HPDE6-E6E7 (cell line): ENCODE data around the gene BRD7.
A peak's percentile ranks its signal among the peaks of the same experiment; 100 is the strongest.

Source experiments
- DNase-seq: peaks from one replicate; pipeline ENCODE4 v3.0.0; 2011; ENCODE audit warnings: missing footprints; ENCODE audit errors: extremely low spot score

The BRD7 gene

DNA sequence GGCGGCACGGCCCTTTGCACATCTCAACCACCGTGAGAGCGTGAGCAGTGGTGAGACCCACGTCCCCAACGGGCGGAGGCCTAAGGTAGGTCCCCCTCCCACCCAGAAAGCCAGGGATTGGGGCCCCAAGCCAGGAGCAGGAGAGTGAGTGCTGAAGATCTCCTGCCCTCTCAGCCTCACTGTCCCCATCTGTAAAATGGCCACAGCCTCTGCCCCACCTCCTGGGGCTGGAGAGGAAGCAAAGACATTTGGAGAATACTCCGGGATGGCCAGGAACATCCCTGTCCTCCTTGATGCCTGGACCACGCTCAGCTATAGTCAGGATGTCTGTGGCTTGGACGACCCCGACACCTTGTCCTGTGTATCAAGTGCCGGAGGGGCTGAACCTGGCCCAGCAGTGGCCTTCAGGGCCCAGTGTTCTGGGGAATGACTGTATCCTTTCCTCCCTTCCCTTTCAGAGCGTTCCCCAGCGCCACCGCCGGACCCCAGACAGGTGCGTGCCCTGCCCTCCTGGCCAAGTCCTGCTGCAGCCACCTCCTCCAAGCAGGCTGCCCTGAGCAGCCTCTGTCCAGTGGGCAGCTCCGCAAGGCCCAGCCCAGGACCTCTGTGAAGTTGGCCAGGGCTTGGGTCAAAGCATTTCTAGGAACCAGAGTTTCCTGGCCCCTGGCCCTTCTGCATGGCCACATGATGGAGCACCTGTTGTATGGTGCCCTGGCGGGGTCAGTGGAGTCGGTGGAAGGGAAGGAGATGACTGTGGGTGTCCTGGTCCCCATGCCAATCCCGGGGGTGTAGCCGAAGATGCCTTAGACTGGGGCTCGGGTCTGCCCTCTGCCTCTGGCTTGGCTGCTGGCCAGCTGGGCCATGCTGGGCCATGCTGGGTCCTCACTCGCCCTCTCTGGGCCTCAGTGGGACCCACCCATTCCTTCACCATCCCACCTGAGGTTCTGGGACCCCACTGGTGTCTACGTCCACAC, 64.0 kb downstream of the BRD7 start:
- no peak for DNase-seq

DNA sequence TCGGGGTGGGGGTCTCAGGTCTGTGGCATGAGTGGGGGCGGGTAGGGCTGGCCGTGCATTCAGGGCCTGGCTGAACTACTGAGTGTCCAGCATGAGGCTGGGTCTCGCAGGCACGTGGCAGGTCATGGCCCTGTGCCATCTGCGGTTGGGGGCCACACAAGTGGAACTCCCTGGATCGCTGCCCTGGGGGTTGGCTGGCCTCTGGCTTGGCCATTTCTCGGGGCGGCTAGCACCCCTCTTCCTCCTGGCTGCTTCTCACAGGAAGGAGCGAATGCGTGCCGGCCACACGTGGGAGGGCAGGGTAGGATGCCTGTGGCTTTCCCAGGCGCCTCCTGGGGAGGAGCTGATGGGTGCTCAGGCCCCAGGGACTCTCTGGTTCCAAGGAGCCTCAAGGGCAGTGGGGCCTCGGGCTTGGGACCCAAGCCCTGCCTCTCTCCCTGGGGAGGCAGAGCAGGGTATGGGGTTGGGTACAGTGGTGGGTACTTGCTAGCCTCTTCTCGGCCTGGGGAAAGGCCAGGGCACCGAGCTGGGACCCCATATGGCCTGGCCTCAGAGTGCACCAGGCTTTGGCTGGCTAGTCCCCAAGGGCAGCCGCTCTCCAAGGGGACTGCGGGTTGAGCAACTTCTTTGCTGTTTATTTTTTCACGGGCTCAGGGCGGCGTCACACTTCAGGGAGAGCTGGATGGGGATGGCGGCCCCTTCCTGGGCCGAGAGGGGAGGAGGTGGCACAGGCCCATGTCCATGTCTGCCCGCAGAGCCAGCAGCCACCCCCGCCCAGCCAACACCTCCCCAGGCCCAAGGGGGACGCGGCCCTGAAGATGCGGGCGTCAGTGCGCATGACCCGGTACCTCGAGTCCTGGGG, 65.0 kb downstream of the BRD7 start:
- no peak for DNase-seq

DNA sequence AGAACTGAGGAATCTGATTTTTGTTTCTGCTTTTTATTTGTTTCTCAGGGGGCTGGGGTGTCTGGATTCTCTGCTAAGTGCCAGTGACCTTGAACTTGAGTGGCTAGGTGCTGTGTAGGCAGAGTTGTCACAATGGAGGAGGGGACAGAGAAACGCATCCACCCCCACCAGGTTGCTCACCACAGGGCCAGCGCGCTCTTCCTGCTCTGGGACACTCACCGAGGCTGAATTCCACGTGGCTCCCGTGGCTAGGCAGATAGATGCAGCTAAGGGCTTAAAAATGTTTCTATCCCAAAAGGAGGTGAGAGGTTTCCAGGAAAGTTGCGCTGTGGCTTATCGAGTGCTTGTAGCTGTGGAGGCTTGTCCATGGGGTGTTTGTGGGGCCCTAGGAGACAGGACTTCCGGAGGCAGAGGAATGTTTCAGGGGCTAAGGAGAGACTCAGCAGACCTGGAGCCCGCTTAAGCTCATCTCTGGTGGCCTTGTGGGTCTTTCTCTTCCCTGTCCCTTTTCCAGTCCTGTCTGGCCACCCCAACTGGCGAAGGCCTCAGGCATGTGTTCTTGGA, 65.7 kb downstream of the BRD7 start:
- no peak for DNase-seq

DNA sequence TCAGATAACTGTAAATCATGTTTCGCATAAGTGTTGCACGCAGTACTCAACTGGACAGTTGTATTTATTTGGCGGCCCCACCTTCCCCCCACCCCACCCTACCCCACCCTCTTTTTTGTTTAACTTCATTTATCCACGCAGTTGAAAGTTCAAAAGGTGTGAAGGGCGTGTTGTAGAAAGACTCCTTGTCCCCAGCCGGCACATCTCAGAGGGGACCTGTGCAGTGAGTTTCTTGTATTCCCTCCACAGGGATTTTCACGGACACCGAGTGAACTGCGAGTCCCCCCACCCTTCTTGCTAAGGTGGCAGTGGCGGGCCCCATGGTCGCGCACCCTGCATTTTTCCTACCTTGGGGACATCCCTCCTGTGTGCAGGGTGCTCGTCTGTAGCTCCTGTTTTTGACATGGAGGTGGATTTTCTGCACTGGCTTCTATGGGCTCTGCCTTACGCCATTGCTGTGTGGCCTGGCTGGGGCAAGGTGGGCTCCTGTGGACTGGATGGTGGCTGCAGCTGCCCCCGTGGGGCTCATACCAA, 66.2 kb downstream of the BRD7 start:
- DNase-seq: no peak

DNA sequence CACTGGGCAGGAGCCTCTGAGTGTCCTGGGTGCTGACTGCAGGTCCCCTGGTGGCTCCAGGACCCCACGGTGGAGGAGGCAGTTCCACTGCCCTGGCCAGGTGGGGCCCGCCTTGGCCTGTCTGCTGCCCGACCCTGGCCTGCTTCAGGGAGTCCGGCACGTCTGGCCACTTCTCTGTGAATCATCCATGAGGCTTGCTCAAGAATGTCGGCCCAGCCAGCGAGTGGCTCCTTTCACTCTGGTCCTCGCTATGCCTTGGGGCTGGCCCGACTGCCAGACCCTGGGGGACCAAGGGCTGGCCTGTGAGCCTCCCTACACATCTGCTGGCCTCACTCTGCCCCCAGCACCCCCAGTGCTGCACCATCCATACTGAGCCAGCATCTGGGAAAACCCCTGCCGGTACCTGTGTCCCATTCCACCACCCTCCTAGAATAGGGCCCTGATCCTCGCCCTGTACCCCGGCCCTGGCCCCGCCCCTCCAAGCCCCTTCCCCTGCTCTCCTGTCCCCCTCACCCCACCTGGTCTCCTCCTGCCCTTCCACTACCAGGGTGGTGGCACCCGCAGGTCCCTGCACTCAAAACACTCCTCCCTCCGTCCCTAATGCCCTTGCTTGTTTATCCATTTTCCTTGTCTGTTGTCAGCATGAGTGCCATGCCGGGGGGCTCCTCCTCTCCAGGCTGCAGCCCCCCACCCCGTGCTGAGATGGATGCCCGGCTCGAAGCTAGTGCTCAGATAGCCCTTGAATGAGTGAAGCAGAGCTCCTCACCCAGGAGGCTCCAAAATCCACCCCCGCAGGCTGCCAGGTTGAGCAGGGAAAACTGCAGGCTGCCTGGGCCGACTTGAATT, 66.9 kb downstream of the BRD7 start:
- peak; percentile 81 for DNase-seq

DNA sequence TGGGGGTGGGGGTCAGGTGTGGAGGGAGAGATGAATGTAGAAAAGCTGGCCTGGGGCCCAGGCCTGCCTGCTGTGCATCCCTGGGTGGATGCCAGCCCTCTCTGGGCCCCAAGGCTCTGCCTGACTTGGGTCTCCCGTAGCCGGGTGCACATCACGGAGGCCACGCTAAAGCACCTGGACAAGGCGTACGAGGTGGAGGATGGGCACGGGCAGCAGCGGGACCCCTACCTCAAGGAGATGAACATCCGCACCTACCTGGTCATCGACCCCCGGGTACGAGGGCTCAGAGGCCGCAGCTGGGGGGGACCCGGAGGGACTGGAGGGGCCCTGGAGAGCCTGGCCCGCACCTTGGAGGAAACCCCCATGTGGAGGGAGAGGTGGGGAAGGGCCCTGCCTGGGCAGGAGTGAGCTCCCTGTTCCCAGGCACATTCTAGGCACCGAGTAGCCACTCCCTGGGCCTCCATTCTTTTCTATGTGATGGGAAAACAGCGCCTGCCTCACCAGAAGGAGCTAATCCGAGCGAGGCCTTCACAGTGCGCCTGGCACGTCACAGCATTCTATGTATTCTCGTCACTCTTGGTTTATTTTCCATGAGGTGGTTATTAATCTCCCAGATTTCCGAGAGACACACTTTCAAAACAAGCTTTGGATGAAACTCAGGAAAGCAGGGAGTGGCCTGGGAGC, 67.7 kb downstream of the BRD7 start:
- no peak for DNase-seq

- no peak for DNase-seq
Observed at GRCh38 chr16:50299508-50300105, 69.2 kb downstream of the BRD7 start.

GRCh38 chr16:50298591-50299507, 69.9 kb downstream of the BRD7 start:
- no peak for DNase-seq

DNA sequence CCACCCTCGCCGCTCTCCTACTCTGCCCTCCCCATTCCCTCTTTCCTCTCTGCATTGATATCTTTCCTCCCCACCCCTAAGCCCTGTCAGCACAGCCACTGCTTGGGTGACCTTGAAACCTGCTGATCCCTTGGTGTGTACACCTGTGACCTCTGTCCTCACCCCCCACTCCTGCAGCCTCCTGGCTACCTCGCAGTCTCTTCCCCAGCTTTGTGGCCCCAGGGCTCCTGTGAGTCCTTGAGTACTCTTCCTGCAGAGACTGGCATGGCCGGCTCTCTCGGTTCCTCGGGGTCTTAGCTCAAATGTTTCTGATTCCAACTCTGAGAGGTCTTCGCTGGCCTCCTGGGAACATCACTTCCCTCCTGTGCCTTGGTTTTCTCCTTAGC, 70.7 kb downstream of the BRD7 start:
- no peak for DNase-seq

DNA sequence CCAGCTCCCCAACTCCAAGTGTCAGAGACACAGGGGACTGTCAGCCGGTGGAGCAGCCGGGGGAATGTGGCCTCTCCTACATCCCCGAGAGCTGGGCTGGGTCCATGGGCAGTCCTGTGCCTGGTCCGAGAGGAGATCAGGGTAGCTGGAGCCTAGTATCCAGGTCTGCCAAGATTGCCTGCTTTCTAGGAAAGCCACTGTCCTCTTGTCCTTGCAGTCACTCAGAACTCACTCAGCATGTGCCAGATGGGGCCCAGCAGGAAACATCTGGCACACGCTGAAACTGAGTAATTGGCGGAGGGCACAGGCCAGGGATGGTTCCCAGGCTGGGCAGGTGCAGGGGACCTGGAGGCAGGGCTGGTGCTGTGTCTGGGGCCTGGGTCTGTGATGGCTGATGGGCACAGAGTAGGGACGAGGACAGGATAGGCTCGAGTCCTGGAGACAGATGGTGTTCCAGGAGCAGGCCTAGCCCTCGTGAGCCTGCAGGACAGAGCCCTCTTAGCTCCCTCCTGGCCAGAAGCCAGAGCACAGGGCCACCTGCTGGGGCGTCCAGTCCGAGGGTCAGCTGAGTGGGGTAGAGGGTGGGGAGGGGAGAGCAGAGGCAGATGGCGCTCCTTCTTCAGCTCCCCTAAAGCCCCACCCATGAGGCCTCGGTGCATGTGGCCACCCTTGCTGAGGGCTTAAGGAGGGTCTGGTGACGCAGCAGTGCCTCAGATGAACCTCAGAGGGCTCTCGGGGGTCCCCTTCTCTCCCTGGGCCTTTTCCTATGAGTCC, 71.3 kb downstream of the BRD7 start:
- DNase-seq: no peak

DNA sequence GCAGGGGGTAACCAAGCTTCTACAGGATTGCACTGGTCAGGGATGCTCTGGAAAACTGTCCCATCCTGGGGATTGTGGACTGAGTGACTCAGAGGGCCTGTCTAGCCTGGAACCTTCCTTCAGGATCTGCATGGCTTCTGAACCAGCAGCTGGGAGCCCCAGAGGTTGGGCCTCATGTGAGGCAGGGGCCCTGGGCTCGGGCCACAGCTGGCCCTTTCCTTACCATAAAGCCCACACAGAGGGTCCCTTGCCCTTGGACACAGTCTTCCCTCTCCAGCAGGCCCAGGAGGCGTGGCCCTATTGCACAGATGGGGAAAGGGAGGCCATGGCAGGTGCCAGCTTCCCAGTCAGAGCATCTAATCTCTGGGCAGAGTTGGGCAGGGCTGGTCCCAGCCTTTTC, 72.0 kb downstream of the BRD7 start:
- DNase-seq: no peak

- no peak for DNase-seq
Observed at GRCh38 chr16:50295541-50296132, 73.2 kb downstream of the BRD7 start.

- no peak for DNase-seq
Observed at GRCh38 chr16:50294955-50295354, 73.8 kb downstream of the BRD7 start.

DNA sequence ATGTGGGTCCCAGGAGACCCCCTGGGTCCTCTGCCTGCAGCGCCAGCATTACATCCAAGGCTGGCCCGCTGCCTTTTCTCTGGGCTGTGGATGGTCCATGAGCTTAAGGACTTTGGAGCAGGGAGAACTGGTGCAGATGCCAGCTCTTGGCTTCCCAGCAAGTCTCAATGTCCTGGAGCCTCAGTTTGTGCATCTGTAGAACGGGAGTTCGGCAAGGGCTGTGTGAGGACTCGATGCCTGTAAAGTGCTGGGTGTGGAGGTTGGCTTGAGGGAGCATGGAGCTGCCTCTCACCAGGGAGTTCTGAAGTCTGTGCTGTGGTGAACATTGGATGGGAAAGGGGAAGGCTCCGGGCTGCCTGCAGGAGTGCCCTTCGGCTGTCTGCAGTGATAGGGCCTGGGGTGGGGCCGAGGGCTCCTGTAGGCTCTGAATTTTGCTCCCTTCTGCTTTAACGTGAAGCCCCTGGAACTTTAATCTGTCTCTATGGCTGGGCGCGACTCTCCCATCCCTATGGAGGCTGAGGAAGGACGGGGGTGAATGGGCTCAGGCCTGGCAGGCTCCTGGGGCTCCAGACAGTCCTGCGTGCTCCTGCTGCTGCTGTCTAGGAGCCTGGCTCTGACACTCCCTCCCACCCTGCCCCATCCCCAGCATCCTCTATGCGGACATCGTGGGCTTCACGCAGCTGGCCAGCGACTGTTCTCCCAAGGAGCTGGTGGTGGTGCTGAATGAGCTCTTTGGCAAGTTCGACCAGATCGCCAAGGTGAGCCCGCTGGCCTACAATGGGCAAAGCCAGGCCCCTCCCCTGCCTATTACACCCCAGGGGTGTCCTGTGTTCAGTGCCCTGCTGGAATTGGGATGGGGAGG, 74.6 kb downstream of the BRD7 start:
- DNase-seq: no peak

DNA sequence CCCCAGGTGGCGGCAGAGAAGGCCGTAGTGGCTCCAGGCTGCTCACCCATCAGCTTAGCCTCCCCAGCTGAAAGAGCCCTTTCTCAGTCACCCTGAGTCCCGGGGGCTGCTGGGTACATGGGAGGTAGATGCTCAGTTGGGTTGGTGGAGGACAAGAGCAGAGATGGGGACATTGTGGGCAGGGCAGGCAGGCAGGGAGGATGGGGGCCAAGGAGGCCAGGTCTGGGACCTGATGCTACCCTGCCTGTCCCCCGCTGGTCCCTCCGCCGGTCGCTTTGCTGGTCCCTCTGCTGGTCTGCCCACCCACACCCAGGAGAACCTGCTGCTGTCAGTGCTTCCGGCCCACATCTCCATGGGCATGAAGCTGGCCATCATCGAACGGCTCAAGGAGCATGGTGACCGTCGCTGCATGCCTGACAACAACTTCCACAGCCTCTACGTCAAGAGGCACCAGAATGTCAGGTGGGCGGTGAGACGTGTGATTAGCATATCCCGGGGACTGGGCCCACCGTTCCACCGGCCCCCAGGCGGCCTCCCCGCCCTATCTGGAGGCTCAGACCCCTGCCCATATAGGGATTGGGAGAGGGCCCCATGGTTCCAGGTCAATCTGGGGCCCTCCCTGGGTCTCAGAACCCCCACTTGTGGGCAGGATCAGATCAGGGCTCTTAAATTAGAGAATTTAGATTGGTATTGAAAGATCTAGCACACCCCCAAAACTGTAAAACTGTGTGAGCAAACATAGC, 75.6 kb downstream of the BRD7 start:
- no peak for DNase-seq

- DNase-seq: no peak
Observed at GRCh38 chr16:50292566-50292948, 76.2 kb downstream of the BRD7 start.
